AG04450 (cell line): ENCODE data around the gene UCP2. TPM values are rescaled to one million over a fixed set of nuclear protein-coding genes. Genes with fewer than 3 reads are reported as not detected.

Experiments used
- CTCF ChIA-PET: fragments of 300-600, 350-600 bp; formaldehyde crosslinking; extraction: SDS; loops from one replicate; lab custom pipeline; 2022; ENCODE audit warnings: antibody characterized with exemption, inconsistent platforms; lab: Charles Lee
- POLR2A ChIA-PET: fragments of 350-600 bp; formaldehyde crosslinking; extraction: SDS; loops from one replicate; lab custom pipeline; 2021; ENCODE audit warnings: antibody characterized with exemption, inconsistent platforms; lab: Yijun Ruan, JAX
- DNase-seq: peaks from one replicate; pipeline ENCODE4 v3.0.0-alpha.2; 2011; ENCODE audit warnings: low read depth, low spot score
- H3K27ac ChIP-seq: one replicate; pipeline ENCODE4 v1.5.1; 2012; ENCODE audit warnings: low read depth, low read length, control low read depth
- H3K27me3 ChIP-seq: one replicate; pipeline ENCODE4 v1.6.0; 2012; ENCODE audit warnings: low read length; ENCODE audit not compliant: control insufficient read depth, insufficient read depth
- H3K4me3 ChIP-seq: 2 replicates; pipeline ENCODE4 v1.5.1; 2011; ENCODE audit warnings: mild to moderate bottlenecking, low read depth, low read length, control low read depth
- H3K9me3 ChIP-seq: 2 replicates; pipeline ENCODE4 v1.5.1; 2012; ENCODE audit warnings: low read length; ENCODE audit not compliant: control insufficient read depth, insufficient read depth
- CTCF ChIP-seq: IDR thresholded peaks from 2 replicates; pipeline ENCODE4 v1.5.1; 2011; ENCODE audit warnings: low read depth, low read length, control low read depth, inconsistent platforms
- polyA plus RNA-seq: library from polyadenylated mRNA; depleted of rRNA; stranded (reverse); fragments of >200 nt; gene quantifications from 2 replicates; pipeline ENCODE4 v1.2.3, GENCODE V29; 2011

UCP2 gene
- polyA plus RNA-seq, 1 experiment, result 4.7 TPM

- Histone ChIP-seq H3K27ac (no peak overlapping the region), H3K4me3 (no peak overlapping the region), H3K27me3 (no peaks in the 10 kb centered on the region), H3K9me3 (no peaks in the 10 kb centered on the region)
- ChIA-PET POLR2A (no interaction called here), CTCF (no interaction called here)
- no peak for TF ChIP-seq CTCF
- DNase-seq, result no peak
Observed at GRCh38 chr11:74019104-74019738, 36.6 kb upstream of the UCP2 start.

- H3K9me3 ChIP-seq, result no peaks in the 10 kb centered on the region
- H3K27me3 ChIP-seq, result no peaks in the 10 kb centered on the region
- no peak for TF ChIP-seq CTCF
- peak; percentile 59 for DNase-seq
- ChIA-PET CTCF (interaction anchor here (0.8 kb wide), 1 partner anchor 9 kb away, joined by 3 read pairs; no protein-coding TSS in a partner anchor), POLR2A (no interaction called here)
- H3K4me3 ChIP-seq, result no peak overlapping the region
- peak overlapping the region; percentile 52 for H3K27ac ChIP-seq
Observed at GRCh38 chr11:74018331-74019005, 35.8 kb upstream of the UCP2 start.

- no peak for TF ChIP-seq CTCF
- DNase-seq, result no peak
- Histone ChIP-seq H3K27me3 (no peaks in the 10 kb centered on the region), H3K27ac (no peak overlapping the region), H3K4me3 (no peak overlapping the region), H3K9me3 (no peaks in the 10 kb centered on the region)
- ChIA-PET POLR2A (no interaction called here), CTCF (interaction anchor here (0.8 kb wide), 1 partner anchor 9 kb away, joined by 3 read pairs; no protein-coding TSS in a partner anchor)
Observed at GRCh38 chr11:74017631-74018030, 35.0 kb upstream of the UCP2 start.

- no peak for DNase-seq
- Histone ChIP-seq H3K27ac (no peak overlapping the region), H3K9me3 (no peaks in the 10 kb centered on the region), H3K4me3 (no peak overlapping the region), H3K27me3 (no peaks in the 10 kb centered on the region)
- no peak for TF ChIP-seq CTCF
- ChIA-PET POLR2A (no interaction called here), CTCF (no interaction called here)
Observed at GRCh38 chr11:74015919-74016684, 33.5 kb upstream of the UCP2 start.

- ChIA-PET CTCF (no interaction called here), POLR2A (no interaction called here)
- DNase-seq, result no peak
Observed at GRCh38 chr11:74014880-74015279, 32.2 kb upstream of the UCP2 start.

More at GRCh38 chr11:74014880-74015279, 32.2 kb upstream of the UCP2 start:
- TF ChIP-seq CTCF, result no peak
- Histone ChIP-seq H3K9me3 (no peaks in the 10 kb centered on the region), H3K27ac (no peak overlapping the region), H3K27me3 (no peaks in the 10 kb centered on the region), H3K4me3 (no peak overlapping the region)
